Measurements from ENCODE around the gene CAMKK2. TPM values are rescaled to one million over a fixed set of nuclear protein-coding genes. Genes with fewer than 3 reads are reported as not detected.

The CAMKK2 gene
- total RNA-seq, 1 donor: 22.8 TPM

GRCh38 chr12:121294151-121294889 is 2.2 kb downstream of the CAMKK2 start:
- Histone ChIP-seq H3K4me1 (ENCODE audit: insufficient read depth, low read length) (peaks cover 19% of the 10 kb centered on the region), H3K4me2 (ENCODE audit: insufficient read depth, low read length) (no peak overlapping the region), H3K36me3 (ENCODE audit: insufficient read depth, low read length) (no peaks in the 10 kb centered on the region), H3K27me3 (ENCODE audit: insufficient read depth, low read length) (no peaks in the 10 kb centered on the region), H4K20me1 (ENCODE audit: insufficient read depth, low read length) (peaks cover 19% of the 10 kb centered on the region), H3K27ac (ENCODE audit: low read depth, low read length) (no peak overlapping the region), H3K79me2 (ENCODE audit: insufficient read depth, low read length) (peaks cover 58% of the 10 kb centered on the region), H2AFZ (ENCODE audit: low read length) (no peak overlapping the region), H3K4me3 (ENCODE audit: insufficient read depth, low read length) (no peak overlapping the region), H3K9me3 (ENCODE audit: low read depth, low read length) (no peaks in the 10 kb centered on the region)
- TF ChIP-seq CTCF (IDR thresholded peaks at IDR 0.05; ENCODE audit: extremely low read depth, low read depth, low read length): no peak
- DNase-seq (ENCODE audit: insufficient read length, low spot score, missing footprints): no peak

- H3K79me2 ChIP-seq (ENCODE audit: insufficient read depth, low read length): peaks cover 59% of the 10 kb centered on the region
Measured at GRCh38 chr12:121293603-121294002, 2.9 kb downstream of the CAMKK2 start.

GRCh38 chr12:121290410-121290809 is 6.1 kb downstream of the CAMKK2 start:
- no peak overlapping the region for H3K4me3 ChIP-seq (ENCODE audit: insufficient read depth, low read length)
- H3K4me1 ChIP-seq (ENCODE audit: insufficient read depth, low read length): peaks cover 9% of the 10 kb centered on the region
- H3K9me3 ChIP-seq (ENCODE audit: low read depth, low read length): no peaks in the 10 kb centered on the region
- peaks cover 30% of the 10 kb centered on the region for H4K20me1 ChIP-seq (ENCODE audit: insufficient read depth, low read length)
- H3K79me2 ChIP-seq (ENCODE audit: insufficient read depth, low read length): peaks cover 72% of the 10 kb centered on the region
- DNase-seq (ENCODE audit: insufficient read length, low spot score, missing footprints): no peak
- no peaks in the 10 kb centered on the region for H3K27me3 ChIP-seq (ENCODE audit: insufficient read depth, low read length)
- no peak for TF ChIP-seq CTCF (IDR thresholded peaks at IDR 0.05; ENCODE audit: extremely low read depth, low read depth, low read length)
- H3K27ac ChIP-seq (ENCODE audit: low read depth, low read length): no peak overlapping the region
- H2AFZ ChIP-seq (ENCODE audit: low read length): no peak overlapping the region
- H3K36me3 ChIP-seq (ENCODE audit: insufficient read depth, low read length): no peaks in the 10 kb centered on the region
- no peak overlapping the region for H3K4me2 ChIP-seq (ENCODE audit: insufficient read depth, low read length)

More at GRCh38 chr12:121293603-121294002, 2.9 kb downstream of the CAMKK2 start:
- Histone ChIP-seq H4K20me1 (ENCODE audit: insufficient read depth, low read length) (peaks cover 19% of the 10 kb centered on the region), H3K36me3 (ENCODE audit: insufficient read depth, low read length) (no peaks in the 10 kb centered on the region), H3K9me3 (ENCODE audit: low read depth, low read length) (no peaks in the 10 kb centered on the region), H2AFZ (ENCODE audit: low read length) (no peak overlapping the region), H3K4me3 (ENCODE audit: insufficient read depth, low read length) (no peak overlapping the region), H3K27me3 (ENCODE audit: insufficient read depth, low read length) (no peaks in the 10 kb centered on the region), H3K4me1 (ENCODE audit: insufficient read depth, low read length) (peaks cover 21% of the 10 kb centered on the region), H3K27ac (ENCODE audit: low read depth, low read length) (no peak overlapping the region), H3K4me2 (ENCODE audit: insufficient read depth, low read length) (no peak overlapping the region)
- DNase-seq (ENCODE audit: insufficient read length, low spot score, missing footprints): no peak
- no peak for TF ChIP-seq CTCF (IDR thresholded peaks at IDR 0.05; ENCODE audit: extremely low read depth, low read depth, low read length)

GRCh38 chr12:121289962-121290361 is 6.5 kb downstream of the CAMKK2 start:
- Histone ChIP-seq H4K20me1 (ENCODE audit: insufficient read depth, low read length) (peaks cover 26% of the 10 kb centered on the region), H3K9me3 (ENCODE audit: low read depth, low read length) (no peaks in the 10 kb centered on the region), H3K4me1 (ENCODE audit: insufficient read depth, low read length) (peaks cover 4% of the 10 kb centered on the region), H3K36me3 (ENCODE audit: insufficient read depth, low read length) (no peaks in the 10 kb centered on the region), H2AFZ (ENCODE audit: low read length) (no peak overlapping the region), H3K79me2 (ENCODE audit: insufficient read depth, low read length) (peaks cover 69% of the 10 kb centered on the region), H3K4me2 (ENCODE audit: insufficient read depth, low read length) (no peak overlapping the region), H3K27me3 (ENCODE audit: insufficient read depth, low read length) (no peaks in the 10 kb centered on the region), H3K27ac (ENCODE audit: low read depth, low read length) (no peak overlapping the region), H3K4me3 (ENCODE audit: insufficient read depth, low read length) (no peak overlapping the region)
- TF ChIP-seq CTCF (IDR thresholded peaks at IDR 0.05; ENCODE audit: extremely low read depth, low read depth, low read length): no peak
- DNase-seq (ENCODE audit: insufficient read length, low spot score, missing footprints): no peak
